ENCODE data around the gene DHX40. TPM values are rescaled to one million over a fixed set of nuclear protein-coding genes. Genes with fewer than 3 reads are reported as not detected.
"Not testable (repeated sequence)": the region's sequence is repeated elsewhere in the genome, so short reads cannot be mapped to it uniquely, and the experiment has no call there.

DHX40 gene
- total RNA-seq, 1 experiment from 2014 or later, result 16.2 TPM

DNA sequence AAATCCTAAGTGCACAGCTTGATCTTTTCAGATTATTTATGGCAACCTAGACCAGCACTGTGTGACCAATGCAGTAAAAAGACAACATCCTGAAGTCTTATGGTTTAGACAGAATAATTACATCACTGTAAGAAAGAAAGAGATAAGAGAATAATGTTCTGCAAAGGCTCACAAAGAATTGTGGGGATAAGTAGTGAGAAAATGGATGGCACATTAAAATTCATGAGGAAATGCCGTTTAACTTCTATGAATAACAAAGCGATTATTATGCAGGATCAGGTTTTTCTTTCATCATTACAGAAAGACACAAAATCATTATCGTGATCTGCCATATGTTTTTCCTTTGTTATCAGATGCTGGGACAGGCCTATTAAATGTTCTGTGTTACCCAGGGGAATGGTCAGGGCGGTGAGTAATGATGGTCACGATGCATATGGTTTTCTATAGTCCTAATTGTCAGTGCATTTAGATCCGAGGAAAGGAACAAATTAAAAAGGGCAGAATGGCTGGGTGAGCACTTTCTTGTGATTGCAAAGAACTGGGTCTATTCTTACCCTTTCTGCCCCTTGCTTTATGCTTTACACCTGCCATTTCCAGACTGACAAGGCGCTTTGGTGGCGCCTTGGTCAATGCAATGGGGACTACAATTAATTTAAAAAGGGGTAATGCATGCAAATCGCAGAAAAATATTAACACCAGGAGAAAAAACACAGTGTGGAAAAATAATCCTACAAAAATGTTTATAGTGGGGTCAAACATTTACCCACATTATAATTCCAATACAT is 18.1 kb upstream of the DHX40 start:
- Histone ChIP-seq H3K27ac (ENCODE audit: low read length) (no peak overlapping the region), H3K4me3 (ENCODE audit: low read depth in 2 of 2, low read length in 2 of 2) (no peak overlapping the region), H3K9me3 (ENCODE audit: control insufficient read depth, insufficient read depth, low read depth, low read length) (no peaks in the 10 kb centered on the region), H3K4me1 (ENCODE audit: control insufficient read depth, insufficient read depth, low read length) (no peaks in the 10 kb centered on the region), H3K36me3 (ENCODE audit: control insufficient read depth, insufficient read depth, low read length) (no peaks in the 10 kb centered on the region), H3K27me3 (ENCODE audit: control insufficient read depth, insufficient read depth, low read length) (no peaks in the 10 kb centered on the region)
- BruUV-seq (replicated peaks), result no TSS peak
- no peak for DNase-seq (ENCODE audit: low read depth, low spot score)
- in situ Hi-C loops (cut with HindIII; ENCODE audit: low pct_unique_long_range_greater_than_20kb, low sequenced_read_pairs) (no loop called here), intact Hi-C loops (cut with micrococcal nuclease; ENCODE audit: unreplicated experiment) (no loop called here)
- TF ChIP-seq SIN3A (IDR thresholded peaks at IDR 0.05; ENCODE audit: borderline replicate concordance, insufficient read depth, low read depth, low read length) (no peak), POLR2AphosphoS5 (IDR thresholded peaks at IDR 0.05; ENCODE audit: low read depth, low read length) (no peak), TCF7L2 (IDR thresholded peaks at IDR 0.05; ENCODE audit: low read depth, low read length) (no peak), REST (IDR thresholded peaks at IDR 0.05; ENCODE audit: insufficient read depth in 1 of 2, low read depth in 2 of 2, low read length in 1 of 2) (no peak)
- TF ChIP-seq, protein P1, sequence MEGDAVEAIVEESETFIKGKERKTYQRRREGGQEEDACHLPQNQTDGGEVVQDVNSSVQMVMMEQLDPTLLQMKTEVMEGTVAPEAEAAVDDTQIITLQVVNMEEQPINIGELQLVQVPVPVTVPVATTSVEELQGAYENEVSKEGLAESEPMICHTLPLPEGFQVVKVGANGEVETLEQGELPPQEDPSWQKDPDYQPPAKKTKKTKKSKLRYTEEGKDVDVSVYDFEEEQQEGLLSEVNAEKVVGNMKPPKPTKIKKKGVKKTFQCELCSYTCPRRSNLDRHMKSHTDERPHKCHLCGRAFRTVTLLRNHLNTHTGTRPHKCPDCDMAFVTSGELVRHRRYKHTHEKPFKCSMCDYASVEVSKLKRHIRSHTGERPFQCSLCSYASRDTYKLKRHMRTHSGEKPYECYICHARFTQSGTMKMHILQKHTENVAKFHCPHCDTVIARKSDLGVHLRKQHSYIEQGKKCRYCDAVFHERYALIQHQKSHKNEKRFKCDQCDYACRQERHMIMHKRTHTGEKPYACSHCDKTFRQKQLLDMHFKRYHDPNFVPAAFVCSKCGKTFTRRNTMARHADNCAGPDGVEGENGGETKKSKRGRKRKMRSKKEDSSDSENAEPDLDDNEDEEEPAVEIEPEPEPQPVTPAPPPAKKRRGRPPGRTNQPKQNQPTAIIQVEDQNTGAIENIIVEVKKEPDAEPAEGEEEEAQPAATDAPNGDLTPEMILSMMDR (IDR thresholded peaks at IDR 0.05), result no peak
- ChIA-PET CTCF (no interaction called here), POLR2A (no interaction called here)
- ATAC-seq, result no peak

- H3K27ac ChIP-seq (ENCODE audit: low read length); ATAC-seq; H3K4me1 ChIP-seq (ENCODE audit: control insufficient read depth, insufficient read depth, low read length); H3K9me3 ChIP-seq (ENCODE audit: control insufficient read depth, insufficient read depth, low read depth, low read length); CTCF ChIA-PET; H3K36me3 ChIP-seq (ENCODE audit: control insufficient read depth, insufficient read depth, low read length); DNase-seq (ENCODE audit: low read depth, low spot score); H3K4me3 ChIP-seq (ENCODE audit: low read depth in 2 of 2, low read length in 2 of 2); BruUV-seq (replicated peaks); in situ Hi-C loops (cut with HindIII; ENCODE audit: low pct_unique_long_range_greater_than_20kb, low sequenced_read_pairs); H3K27me3 ChIP-seq (ENCODE audit: control insufficient read depth, insufficient read depth, low read length); intact Hi-C loops (cut with micrococcal nuclease; ENCODE audit: unreplicated experiment): not testable (repeated sequence)
- POLR2A ChIA-PET, result interaction anchor here (0.6 kb wide), 1 partner anchor 51 kb away, joined by 10 read pairs; no protein-coding TSS in a partner anchor
These were observed 16.4 kb upstream of the DHX40 start for GRCh38 chr17:59548985-59549384.

DNA sequence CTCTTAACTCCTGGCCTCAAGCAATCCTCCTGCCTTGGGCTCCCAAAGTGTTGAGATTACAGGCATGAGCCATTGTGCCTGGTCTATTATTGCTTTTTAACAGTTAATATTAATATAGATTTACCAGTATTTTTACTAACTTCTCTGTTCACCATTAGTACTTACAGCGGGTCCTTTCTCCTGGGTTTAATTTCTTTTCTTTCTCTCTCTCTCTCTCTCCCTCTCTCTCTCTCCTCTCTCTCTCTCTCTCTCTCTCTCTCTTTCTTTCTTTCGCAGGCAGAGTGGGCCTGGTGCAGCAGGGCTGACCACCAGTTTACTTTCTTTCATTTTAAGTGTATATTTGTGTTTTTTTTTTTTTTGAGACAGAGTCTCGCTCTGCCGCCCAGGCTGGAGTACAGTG is 14.7 kb upstream of the DHX40 start:
- CTCF ChIA-PET, result no interaction called here
- in situ Hi-C loops (cut with HindIII; ENCODE audit: low pct_unique_long_range_greater_than_20kb, low sequenced_read_pairs), result no loop called here
- TF ChIP-seq POLR2AphosphoS5 (IDR thresholded peaks at IDR 0.05; ENCODE audit: low read depth, low read length) (no peak), TCF7L2 (IDR thresholded peaks at IDR 0.05; ENCODE audit: low read depth, low read length) (no peak), SIN3A (IDR thresholded peaks at IDR 0.05; ENCODE audit: borderline replicate concordance, insufficient read depth, low read depth, low read length) (no peak), REST (IDR thresholded peaks at IDR 0.05; ENCODE audit: insufficient read depth in 1 of 2, low read depth in 2 of 2, low read length in 1 of 2) (no peak)
- TF ChIP-seq, protein P1 (IDR thresholded peaks at IDR 0.05), result no peak

More for the DNA sequence above, 14.7 kb upstream of the DHX40 start:
- ATAC-seq, result no peak
- Histone ChIP-seq H3K36me3 (ENCODE audit: control insufficient read depth, insufficient read depth, low read length) (no peaks in the 10 kb centered on the region), H3K4me1 (ENCODE audit: control insufficient read depth, insufficient read depth, low read length) (no peaks in the 10 kb centered on the region), H3K4me3 (ENCODE audit: low read depth in 2 of 2, low read length in 2 of 2) (no peak overlapping the region), H3K9me3 (ENCODE audit: control insufficient read depth, insufficient read depth, low read depth, low read length) (no peaks in the 10 kb centered on the region), H3K27me3 (ENCODE audit: control insufficient read depth, insufficient read depth, low read length) (no peaks in the 10 kb centered on the region), H3K27ac (ENCODE audit: low read length) (no peak overlapping the region)
- BruUV-seq (replicated peaks), result no TSS peak
- DNase-seq (ENCODE audit: low read depth, low spot score), result no peak
- intact Hi-C loops (cut with micrococcal nuclease; ENCODE audit: unreplicated experiment), result no loop called here
- POLR2A ChIA-PET, result no interaction called here
